GM12878 (cell line): ENCODE results near the gene NHSL1. TPM values are rescaled to one million over a fixed set of nuclear protein-coding genes. Genes with fewer than 3 reads are reported as not detected.

Experiments used
- BACH1 ChIP-seq: fragments of 450-650 bp; IDR thresholded peaks from 2 replicates; pipeline ENCODE4 v1.6.1; 2017; ENCODE audit warnings: mild to moderate bottlenecking, borderline replicate concordance
- DPF2 ChIP-seq: fragments of 450-650 bp; IDR thresholded peaks from 2 replicates; pipeline ENCODE4 v1.6.1; 2017; ENCODE audit warnings: mild to moderate bottlenecking
- EP300 ChIP-seq, 2 experiments: fragments of 150-350 bp in 1 of 2; IDR thresholded peaks; 2 replicates each; pipeline ENCODE4 v1.6.1; 2011 to 2012; ENCODE audit warnings: low read depth in 2 of 2, low read length in 2 of 2, borderline replicate concordance in 1 of 2, improper control_type of control experiment in 1 of 2, inconsistent platforms in 1 of 2; ENCODE audit not compliant: control insufficient read depth in 1 of 2
- IKZF1 ChIP-seq: fragments of 450-650 bp; conservative IDR thresholded peaks from 2 replicates; pipeline ENCODE4 v1.6.1; 2017; ENCODE audit warnings: antibody characterized with exemption, mild to moderate bottlenecking
- MEF2B ChIP-seq: fragments of 450-650 bp; IDR thresholded peaks from 2 replicates; pipeline ENCODE4 v1.6.1; 2018; ENCODE audit warnings: mild to moderate bottlenecking, moderate library complexity; ENCODE audit not compliant: partially characterized antibody, poor library complexity, severe bottlenecking
- MTA2 ChIP-seq: fragments of 450-650 bp; IDR thresholded peaks from 2 replicates; pipeline ENCODE4 v1.6.1; 2016; ENCODE audit warnings: low read depth, mild to moderate bottlenecking, moderate library complexity
- MXI1 ChIP-seq: fragments of 150-350 bp; IDR thresholded peaks from 2 replicates; pipeline ENCODE4 v1.6.1; 2011; ENCODE audit warnings: low read depth, mild to moderate bottlenecking, inconsistent platforms, low read length, improper control_type of control experiment
- NBN ChIP-seq: fragments of 450-650 bp; IDR thresholded peaks from 2 replicates; pipeline ENCODE4 v1.6.1; 2016
- RUNX3 ChIP-seq: IDR thresholded peaks from 2 replicates; pipeline ENCODE4 v1.6.1; 2012; ENCODE audit warnings: low read length, inconsistent platforms
- SREBF1 ChIP-seq: IDR thresholded peaks from 2 replicates; pipeline ENCODE4 v1.6.1; 2012; ENCODE audit warnings: mild to moderate bottlenecking, low read length
- ZNF207 ChIP-seq: fragments of 450-650 bp; IDR thresholded peaks from 2 replicates; pipeline ENCODE4 v1.6.1; 2014; ENCODE audit warnings: antibody characterized with exemption, mild to moderate bottlenecking, borderline replicate concordance
- ZNF24 ChIP-seq: fragments of 450-650 bp; IDR thresholded peaks from 2 replicates; pipeline ENCODE4 v1.6.1; 2017; ENCODE audit warnings: antibody characterized with exemption, mild to moderate bottlenecking
- ZNF687 ChIP-seq: fragments of 450-650 bp; IDR thresholded peaks from 2 replicates; pipeline ENCODE4 v1.6.1; 2017; ENCODE audit warnings: mild to moderate bottlenecking, moderate library complexity
- polyA plus RNA-seq, 11 experiments: library from polyadenylated mRNA; depleted of rRNA in 4 of 11; unstranded in 6 of 11; stranded (reverse) in 5 of 11; fragments of >200 nt; fragmentation: Nextera tagmentation in 4 of 11; fragmentation: Illumina TruSeq in 1 of 11; extraction: Ambion mirVana in 4 of 11; extraction: Trizol in 1 of 11; gene quantifications; 1 replicate in 1 of 11; 2 replicates in 10 of 11; pipeline versions ENCODE4 v1.2.1 to v1.2.3, GENCODE V29; 2011 to 2016; ENCODE audit warnings: inconsistent platforms in 2 of 11, missing spikeins in 2 of 11, low read depth in 1 of 11
- total RNA-seq, 4 experiments: library from RNA; depleted of rRNA in 3 of 4; stranded (reverse); fragments of >200 nt in 3 of 4; fragmentation: Illumina TruSeq in 1 of 4; extraction: Trizol in 1 of 4; gene quantifications; 2 replicates each; pipeline versions ENCODE4 v1.2.1 to v1.2.3, GENCODE V29; 2013 to 2021

The NHSL1 gene
- total and polyA plus RNA-seq, 10 of the 15 experiments (the other 5 are each of a cell fraction or from before 2014, with no cell fraction given), result 0.26 to 14.1 (median 0.90) TPM

GRCh38 chr6:138484018-138484731, 15.1 kb downstream of the NHSL1 start (continued):
- peak; percentile 17; the same call in 1 of the 2 replicates for TF ChIP-seq ZNF207
- peak; percentile 60; the same call in 1 of the 2 replicates for TF ChIP-seq RUNX3
- no peak for TF ChIP-seq SREBF1
- peak; percentile 71 for TF ChIP-seq ZNF687
- peak; percentile 40; the same call in 1 of the 2 replicates for TF ChIP-seq BACH1
- peak; percentile 93 for TF ChIP-seq MTA2
- peak; percentile 88; the same call in 1 of the 2 replicates for TF ChIP-seq DPF2
- peak; percentile 15; the same call in 1 of the 2 replicates for TF ChIP-seq ZNF24
- peak; percentile 68; the same call in 1 of the 2 replicates for TF ChIP-seq NBN
- peak; percentile 71 to 73; a peak in 2 of 4 replicates for TF ChIP-seq EP300 (IDR thresholded peaks at IDR 0.05; ENCODE audit: borderline replicate concordance in 1 of 2, control insufficient read depth in 1 of 2, low read depth in 2 of 2, low read length in 2 of 2)
- peak; percentile 76 for TF ChIP-seq IKZF1
- peak; percentile 33; the same call in 1 of the 2 replicates for TF ChIP-seq MXI1
- peak; percentile 71 for TF ChIP-seq MEF2B
- TF ChIP-seq, all 136 proteins: peak for 20
